OCI-LY1 (cell line): ENCODE results near the gene BBX.

Experiments
- CTCF ChIP-seq: fragments of 200-600 bp; sonication (generic), shearing (Covaris generic); IDR thresholded peaks from 2 replicates; pipeline ENCODE4 v1.5.1; 2017; ENCODE audit warnings: mild to moderate bottlenecking, antibody characterized with exemption, low read length, moderate library complexity, mixed read lengths
- EZH2 ChIP-seq: fragments of 200-600 bp; sonication (generic), shearing (Covaris generic); IDR thresholded peaks from 2 replicates; pipeline ENCODE4 v1.8.0; 2017; ENCODE audit warnings: borderline replicate concordance, mixed run types, mild to moderate bottlenecking, antibody characterized with exemption, low read length, moderate library complexity, mixed read lengths

- TF ChIP-seq CTCF (no peak), EZH2 (no peak)
Observed at GRCh38 chr3:107848351-107848915, 325.7 kb downstream of the BBX start.
